IPS DF 4.7 (cell line): ENCODE results near the gene SYTL2.
"Not testable (repeated sequence)": the region's sequence is repeated elsewhere in the genome, so short reads cannot be mapped to it uniquely, and the experiment has no call there.

Experiments used
- DNase-seq: peaks from one replicate; pipeline ENCODE4 v3.0.0-alpha.2; 2013; ENCODE audit warnings: low spot score; ENCODE audit errors: extremely low read depth

Gene SYTL2

DNA sequence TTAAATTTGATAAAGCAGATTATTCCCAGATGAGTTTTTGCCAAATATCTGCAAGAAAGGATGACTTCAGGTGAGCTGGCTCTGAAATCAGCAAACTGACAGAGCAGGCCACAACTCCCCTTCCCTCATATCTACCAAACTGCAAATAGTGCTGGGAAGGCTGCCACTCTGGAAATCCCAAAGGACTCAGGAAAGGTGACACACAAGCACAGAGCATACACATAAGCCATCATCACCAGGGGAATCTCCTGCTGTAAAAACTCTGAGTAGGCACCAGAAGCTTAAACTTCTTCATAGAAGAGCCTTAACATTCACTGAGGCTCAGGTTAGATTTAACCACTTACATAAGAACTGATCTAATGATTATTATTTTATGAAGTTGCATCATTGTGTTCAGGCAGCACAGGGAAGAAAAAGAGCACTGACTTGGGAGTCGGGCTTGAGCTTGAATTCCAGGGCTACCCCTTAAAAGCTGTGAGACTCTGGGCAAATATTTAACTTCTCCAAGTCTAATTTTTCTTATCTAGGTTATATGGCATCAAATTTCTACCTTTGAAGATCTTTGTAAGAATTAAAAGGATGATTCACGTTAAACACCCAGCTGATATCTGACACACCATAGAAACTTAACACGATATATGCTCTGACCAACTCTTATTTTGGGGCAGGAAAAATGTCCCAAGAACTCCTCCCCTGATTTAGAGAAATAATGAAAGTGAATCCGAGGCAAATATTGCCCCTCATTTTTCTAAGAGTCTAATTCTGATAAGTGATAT is 15.0 kb downstream of the SYTL2 start:
- no peak for DNase-seq

GRCh38 chr11:85791409-85791990 is 19.4 kb downstream of the SYTL2 start:
- no peak for DNase-seq

GRCh38 chr11:85787809-85788760 is 22.9 kb downstream of the SYTL2 start:
- DNase-seq = no peak

GRCh38 chr11:85787168-85787567 is 23.8 kb downstream of the SYTL2 start:
- DNase-seq = no peak

DNA sequence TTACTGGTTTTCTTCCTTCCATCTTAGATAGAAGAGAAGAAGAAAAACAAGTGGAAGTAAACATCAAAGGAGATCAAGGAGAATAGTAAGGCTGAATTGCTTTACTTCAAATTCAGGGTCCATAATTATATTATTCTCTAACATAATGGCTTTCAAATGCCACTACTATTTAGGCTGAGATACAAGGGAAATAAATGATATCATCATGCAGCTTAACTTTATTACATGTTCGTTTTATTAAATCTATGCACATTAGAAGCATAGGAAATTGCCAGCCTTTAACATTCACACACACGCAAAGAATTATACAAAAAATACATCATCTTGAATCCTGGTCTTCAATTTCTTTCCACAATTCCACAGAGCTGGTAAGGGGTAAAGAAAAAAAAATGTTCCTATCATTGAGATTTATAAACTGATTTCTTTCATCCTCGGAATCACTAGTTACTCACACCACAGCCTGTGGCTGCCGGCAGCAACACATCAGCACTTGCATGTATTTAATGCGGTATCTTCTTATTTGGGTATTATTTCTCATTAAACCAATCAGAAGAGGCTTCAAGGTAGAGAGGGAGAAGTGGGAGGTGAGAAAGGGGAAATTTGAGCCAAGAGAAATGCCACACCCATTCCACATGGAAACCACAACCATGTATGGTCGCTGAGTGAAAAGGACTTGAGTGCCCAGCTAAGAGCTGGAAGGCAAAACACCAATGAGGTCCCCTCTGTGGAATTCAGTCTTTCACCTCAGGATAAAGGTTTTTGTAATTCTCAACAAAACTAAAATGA is 26.3 kb downstream of the SYTL2 start:
- no peak for DNase-seq

DNA sequence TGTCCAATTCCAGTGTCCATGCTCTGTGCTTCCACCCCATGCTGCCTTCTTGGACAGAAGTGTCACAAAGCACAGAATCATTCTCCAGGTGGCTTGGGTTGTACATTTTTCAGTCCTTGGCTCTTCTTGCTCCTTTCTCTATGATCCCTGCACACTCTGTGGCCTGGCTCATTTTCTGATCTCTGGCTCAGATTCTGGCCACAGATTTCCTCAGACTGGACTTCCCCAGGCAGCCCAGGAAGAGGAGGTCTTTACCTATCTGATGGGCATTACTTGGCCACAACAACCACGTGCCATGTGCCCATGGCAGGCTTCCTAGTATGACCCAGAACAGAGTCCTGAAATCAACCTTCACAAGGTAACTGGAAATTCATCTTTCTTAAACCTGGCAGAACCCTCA is 27.2 kb downstream of the SYTL2 start:
- no peak for DNase-seq

DNA sequence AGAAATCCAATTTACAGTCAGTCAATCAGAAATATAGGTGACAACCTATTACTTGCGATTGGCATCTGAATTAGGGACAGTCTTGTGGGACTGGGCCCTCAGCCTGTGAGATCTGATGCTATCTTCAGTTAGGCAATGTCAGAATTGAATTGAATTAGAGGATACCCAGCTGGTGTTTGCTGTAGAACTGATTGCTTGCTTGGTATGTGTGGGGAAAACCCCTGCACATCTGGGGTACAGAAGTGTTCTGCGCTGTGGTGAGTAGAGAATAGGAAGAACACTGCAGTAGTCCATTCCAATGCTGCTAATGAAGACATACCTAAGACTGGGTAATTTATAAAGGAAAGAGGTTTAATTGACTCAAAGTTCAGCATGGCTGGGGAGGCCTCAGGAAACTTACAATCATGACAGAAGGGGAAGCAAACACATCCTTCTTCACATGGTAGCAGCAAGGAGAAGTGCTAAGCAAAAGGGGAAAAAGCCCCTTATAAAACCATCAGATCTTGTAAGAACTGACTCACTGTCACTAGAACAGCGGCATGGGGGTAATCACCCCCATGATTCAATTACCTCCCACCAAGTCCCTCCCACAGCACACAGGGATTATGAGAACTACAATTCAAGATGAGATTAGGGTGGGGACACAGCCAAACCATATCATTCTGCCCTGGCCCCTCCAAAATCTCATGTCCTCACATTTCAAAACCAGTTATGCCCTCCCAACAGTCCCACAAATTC is 30.0 kb downstream of the SYTL2 start:
- not testable (repeated sequence) for DNase-seq

DNA sequence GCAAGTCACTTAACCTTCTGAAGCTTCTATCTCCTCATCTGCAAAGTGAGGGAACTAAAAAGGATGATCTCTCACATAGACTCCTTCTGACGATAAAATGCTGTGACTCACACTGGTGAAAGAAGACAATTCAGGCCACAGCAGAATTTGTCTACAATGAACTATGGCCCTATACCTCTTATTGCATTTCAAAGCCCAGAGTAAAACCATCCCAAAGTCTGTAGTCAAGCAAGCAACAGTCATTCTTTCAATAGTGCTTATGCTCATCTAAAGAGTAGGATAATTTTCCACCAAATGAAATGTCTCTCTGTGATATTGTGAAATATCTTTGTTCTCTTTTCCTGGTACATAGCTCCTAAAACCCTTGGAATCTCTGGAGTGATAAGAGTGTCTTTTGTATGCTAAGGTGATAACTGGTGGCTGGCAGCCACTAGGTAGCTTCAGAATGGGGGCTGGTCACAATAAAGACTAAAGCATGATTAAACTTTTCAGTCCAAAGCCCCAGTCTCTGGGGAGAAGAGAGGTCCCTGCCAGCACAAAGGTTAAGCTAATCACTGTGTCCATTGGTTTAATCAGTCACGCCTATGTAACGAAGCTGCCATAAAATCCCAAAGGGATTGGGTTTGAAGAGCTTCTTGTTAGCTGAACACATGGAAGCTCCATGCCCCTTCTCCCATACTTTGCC is 30.8 kb downstream of the SYTL2 start:
- DNase-seq = no peak

DNA sequence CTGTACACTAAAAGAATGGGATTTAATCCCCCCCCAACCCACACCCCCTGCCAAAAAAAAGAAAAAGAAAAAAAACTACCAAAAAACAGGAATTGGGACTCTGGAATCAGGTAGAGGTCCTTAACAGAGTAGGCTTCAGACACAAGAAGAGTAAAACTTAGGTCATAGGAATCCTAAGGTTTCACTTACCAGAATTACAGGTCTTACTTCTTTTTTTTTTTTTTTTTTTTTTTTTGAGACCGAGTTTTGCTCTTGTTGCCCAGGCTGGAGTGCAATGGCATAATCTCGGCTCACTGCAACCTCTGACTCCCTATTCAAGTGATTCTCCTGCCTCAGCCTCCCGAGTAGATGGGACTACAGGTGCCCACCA is 33.4 kb downstream of the SYTL2 start:
- DNase-seq = not testable (repeated sequence)

DNA sequence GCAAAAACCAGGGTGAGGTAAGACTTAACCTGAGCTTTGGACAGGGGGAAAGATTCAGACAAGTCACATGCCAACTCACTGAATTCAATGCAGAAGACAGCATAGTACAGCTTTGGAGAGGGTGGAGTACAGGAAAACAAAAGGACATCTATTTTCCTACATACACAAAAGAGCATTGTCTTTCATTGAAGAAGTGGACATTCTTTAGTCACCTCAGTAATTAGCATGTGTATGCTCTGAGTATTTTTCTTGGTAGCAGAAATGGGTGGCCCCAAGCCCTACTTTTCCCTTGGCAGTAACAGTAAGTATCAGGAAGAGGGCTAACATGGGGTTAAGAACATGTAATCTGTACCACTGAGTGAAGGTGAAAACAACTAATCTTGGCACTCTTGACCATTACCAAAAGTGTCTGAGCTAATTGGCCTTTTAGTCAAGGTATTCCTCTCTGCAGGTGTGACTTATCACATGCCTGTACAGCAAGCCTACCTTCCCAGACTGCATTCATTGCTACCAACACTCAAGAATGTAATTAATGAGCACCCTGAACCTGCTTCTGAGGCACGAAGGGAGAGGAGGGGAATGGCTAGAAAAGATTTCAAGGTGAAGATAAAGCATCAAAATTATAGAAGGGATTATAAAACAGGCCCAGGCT is 33.9 kb downstream of the SYTL2 start:
- DNase-seq = no peak

DNA sequence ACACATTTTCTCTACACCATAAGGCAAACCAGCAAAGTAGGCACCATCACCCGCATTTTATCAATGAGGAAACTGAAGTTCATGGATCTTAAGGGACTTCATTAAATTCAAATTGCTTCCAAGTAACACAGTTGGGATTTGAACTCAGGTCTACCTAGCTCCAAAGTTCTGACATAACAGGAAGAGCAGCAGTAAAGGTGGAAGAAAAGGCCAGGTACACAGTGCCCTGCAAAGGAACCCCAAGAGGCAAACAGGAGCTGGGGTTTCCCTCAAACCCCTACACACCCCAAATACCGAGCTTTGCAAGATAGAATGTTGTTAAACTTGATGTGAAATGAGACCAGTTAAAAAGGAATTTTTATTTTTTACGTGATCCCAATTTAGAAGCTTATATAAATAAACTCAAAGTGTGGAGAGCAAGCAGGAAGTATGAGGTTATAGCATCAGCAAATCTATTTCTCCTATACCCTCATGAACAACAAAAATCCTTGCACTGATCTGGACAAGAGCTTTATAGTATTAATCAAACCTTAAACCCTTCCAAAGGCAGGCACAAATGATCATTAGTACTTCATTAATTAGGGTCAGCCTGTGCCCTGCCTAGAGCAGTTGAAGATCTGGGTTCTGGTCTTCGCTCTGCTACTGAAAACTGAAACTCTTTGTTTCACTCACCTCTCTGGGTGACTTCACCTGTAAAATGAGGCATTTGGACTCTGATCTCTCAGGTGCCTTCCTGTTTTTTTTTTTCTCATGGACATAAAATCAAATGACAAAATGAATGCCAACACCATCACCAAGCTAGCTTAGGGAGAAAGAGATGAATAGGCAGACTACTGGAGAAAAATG is 36.5 kb downstream of the SYTL2 start:
- no peak for DNase-seq

GRCh38 chr11:85772695-85773094 is 38.2 kb downstream of the SYTL2 start:
- no peak for DNase-seq

GRCh38 chr11:85771568-85771967 is 39.4 kb downstream of the SYTL2 start:
- DNase-seq = no peak

DNA sequence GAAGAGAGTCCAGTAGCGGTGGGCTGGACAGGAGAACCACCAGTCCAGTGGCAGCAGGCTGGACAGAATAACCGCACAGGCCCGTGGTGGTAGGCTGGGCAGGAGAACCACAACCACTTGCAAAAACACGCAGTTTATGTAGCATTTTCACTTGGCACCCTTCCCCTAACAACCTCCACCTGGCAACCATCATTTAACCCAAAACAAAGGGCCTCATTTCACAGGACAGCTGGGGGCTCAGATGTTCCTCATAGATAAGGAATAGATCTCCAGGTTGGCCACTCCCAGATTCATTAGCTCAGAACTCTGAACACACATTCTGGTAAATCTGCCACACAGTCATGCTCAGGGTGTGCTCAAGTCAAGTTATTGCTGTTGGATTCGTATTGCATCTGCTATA is 41.2 kb downstream of the SYTL2 start:
- no peak for DNase-seq

DNA sequence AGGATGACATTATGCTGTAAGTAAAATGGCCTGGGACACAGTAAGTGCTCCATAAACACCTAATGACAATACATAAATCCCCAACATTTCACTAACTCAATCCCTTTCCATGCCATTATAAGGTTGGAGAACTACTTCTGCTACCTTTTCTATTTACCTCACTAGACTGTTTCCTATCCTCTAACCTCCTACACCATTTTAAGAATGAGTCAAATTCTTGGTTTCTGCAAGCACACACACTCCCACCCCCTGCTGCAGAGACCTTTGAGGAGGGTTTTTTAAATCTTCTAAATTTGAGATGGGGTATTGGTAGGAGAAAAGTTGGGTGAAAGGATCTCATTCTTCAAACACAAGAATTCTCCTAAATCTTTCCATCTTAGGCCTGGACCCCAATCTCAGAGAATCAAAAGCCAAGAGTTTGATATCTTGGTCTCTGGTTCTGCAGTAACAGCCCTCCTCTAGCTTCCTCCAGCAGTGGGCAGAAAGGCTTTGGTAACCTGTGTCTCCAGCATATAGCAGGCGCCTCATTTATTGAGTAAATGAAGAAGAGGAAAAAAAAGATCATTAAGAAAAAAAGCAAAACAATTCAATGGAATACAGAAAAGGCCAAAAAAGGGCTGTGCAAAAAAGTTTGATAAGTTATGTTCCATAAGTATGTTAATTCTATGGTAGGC is 42.3 kb downstream of the SYTL2 start:
- no peak for DNase-seq

GRCh38 chr11:85767246-85767945 is 43.5 kb downstream of the SYTL2 start:
- DNase-seq = no peak

- DNase-seq = no peak
These were observed 44.2 kb downstream of the SYTL2 start for GRCh38 chr11:85766721-85767161.
